Liver (tissue), 9 donors: ENCODE measurements around the gene ADAM8. TPM values are rescaled to one million over a fixed set of nuclear protein-coding genes. Genes with fewer than 3 reads are reported as not detected.

Experiments
- DNase-seq: peaks from one replicate; pipeline ENCODE4 v3.0.0-alpha.2; 2017; ENCODE audit warnings: low spot score
- H3K27ac ChIP-seq, 2 donors: one replicate each; pipeline ENCODE4 v1.7.0; 2013; ENCODE audit warnings: inconsistent platforms in 2 of 2, low read length in 2 of 2, control low read depth in 1 of 2, low read depth in 1 of 2, mild to moderate bottlenecking in 1 of 2
- H3K27me3 ChIP-seq, 4 donors: one replicate each; pipeline versions ENCODE4 v1.6.1 to v1.7.0; 2013; ENCODE audit warnings: low read length in 3 of 4, inconsistent platforms in 1 of 4, mild to moderate bottlenecking in 1 of 4, moderate library complexity in 1 of 4; ENCODE audit not compliant: control insufficient read depth in 4 of 4, insufficient read depth in 4 of 4
- H3K36me3 ChIP-seq, 4 donors: one replicate each; pipeline versions ENCODE4 v1.6.1 to v1.7.0; 2013; ENCODE audit warnings: low read length in 3 of 4, mild to moderate bottlenecking in 3 of 4, low read depth in 1 of 4, moderate library complexity in 1 of 4; ENCODE audit not compliant: control insufficient read depth in 4 of 4, insufficient read depth in 3 of 4
- H3K4me1 ChIP-seq, 4 donors: one replicate each; pipeline versions ENCODE4 v1.6.1 to v1.7.0; 2013; ENCODE audit warnings: low read length in 3 of 4, mild to moderate bottlenecking in 3 of 4, moderate library complexity in 1 of 4; ENCODE audit not compliant: control insufficient read depth in 4 of 4, insufficient read depth in 4 of 4
- H3K4me3 ChIP-seq, 3 donors: one replicate each; pipeline versions ENCODE4 v1.6.1 to v1.7.0; 2013; ENCODE audit warnings: low read length in 3 of 3, control low read depth in 1 of 3, low read depth in 1 of 3, mild to moderate bottlenecking in 1 of 3
- H3K9ac ChIP-seq, 2 donors: one replicate each; pipeline ENCODE4 v1.7.0; 2013; ENCODE audit warnings: low read length in 2 of 2, mild to moderate bottlenecking in 2 of 2, moderate library complexity in 2 of 2, control low read depth in 1 of 2, low read depth in 1 of 2
- H3K9me3 ChIP-seq, 4 donors: one replicate each; pipeline versions ENCODE4 v1.6.1 to v1.7.0; 2013; ENCODE audit warnings: low read length in 3 of 4; ENCODE audit not compliant: control insufficient read depth in 4 of 4
- EGR1 ChIP-seq, 2 donors: IDR thresholded peaks; 2 replicates each; pipeline ENCODE4 v1.6.1; 2016 to 2018; ENCODE audit warnings: antibody characterized with exemption in 2 of 2, low read depth in 2 of 2
- FOXA1 ChIP-seq: IDR thresholded peaks from 2 replicates; pipeline ENCODE4 v1.6.1; 2016; ENCODE audit warnings: antibody characterized with exemption
- FOXA2 ChIP-seq: IDR thresholded peaks from 2 replicates; pipeline ENCODE4 v1.6.1; 2016; ENCODE audit warnings: antibody characterized with exemption
- HNF4A ChIP-seq, 2 donors: conservative IDR thresholded peaks; 2 replicates each; pipeline ENCODE4 v1.6.1; 2016; ENCODE audit warnings: antibody characterized with exemption in 2 of 2, mild to moderate bottlenecking in 2 of 2
- HNF4G ChIP-seq: IDR thresholded peaks from 2 replicates; pipeline ENCODE4 v1.6.1; 2016; ENCODE audit warnings: antibody characterized with exemption
- JUND ChIP-seq, 2 donors: IDR thresholded peaks; 2 replicates each; pipeline ENCODE4 v1.6.1; 2016; ENCODE audit warnings: antibody characterized with exemption in 2 of 2
- NR2F2 ChIP-seq: IDR thresholded peaks from 2 replicates; pipeline ENCODE4 v1.6.1; 2016; ENCODE audit warnings: antibody characterized with exemption
- RAD21 ChIP-seq, 2 donors: IDR thresholded peaks; 2 replicates each; pipeline ENCODE4 v1.6.1; 2016; ENCODE audit warnings: antibody characterized with exemption in 2 of 2, mild to moderate bottlenecking in 2 of 2
- RXRA ChIP-seq, 2 donors: IDR thresholded peaks; 2 replicates each; pipeline ENCODE4 v1.6.1; 2017 to 2018; ENCODE audit warnings: antibody characterized with exemption in 2 of 2, mild to moderate bottlenecking in 1 of 2
- SP1 ChIP-seq: IDR thresholded peaks from 2 replicates; pipeline ENCODE4 v1.6.1; 2018; ENCODE audit warnings: antibody characterized with exemption, mild to moderate bottlenecking
- YY1 ChIP-seq: IDR thresholded peaks from 2 replicates; pipeline ENCODE4 v1.6.1; 2016; ENCODE audit warnings: antibody characterized with exemption, mild to moderate bottlenecking
- WGBS: extraction: QIAGEN DNeasy Blood & Tissue Kit; methylation state at CpG from one replicate; pipeline ENCODE4 v1.1.7; 2013; 5-methylcytosine and 5-hydroxymethylcytosine counted together
- polyA plus RNA-seq, 2 donors: library from polyadenylated mRNA; stranded (reverse) in 1 of 2; unstranded in 1 of 2; fragments of 200-250 nt in 1 of 2; fragments of >200 nt in 1 of 2; fragmentation: Nextera tagmentation in 1 of 2; extraction: Ambion mirVana in 1 of 2; gene quantifications; one replicate each; pipeline versions ENCODE4 v1.2.1 to v1.2.3, GENCODE V29; 2013 to 2015
- total RNA-seq, 2 donors: library from RNA; depleted of rRNA; stranded (reverse); fragments of >200 nt; gene quantifications; one replicate each; pipeline ENCODE4 v1.2.3, GENCODE V29; 2014
- TF ChIP-seq, protein P1 (sequence below): IDR thresholded peaks from 2 replicates; pipeline ENCODE4 v1.6.1; 2016; ENCODE audit warnings: antibody characterized with exemption
- TF ChIP-seq, protein P2 (sequence below): IDR thresholded peaks from 2 replicates; pipeline ENCODE4 v1.6.1; 2016; ENCODE audit warnings: antibody characterized with exemption
- TF ChIP-seq, protein P3 (sequence below): IDR thresholded peaks from 2 replicates; pipeline ENCODE4 v1.6.1; 2016; ENCODE audit warnings: antibody characterized with exemption
- TF ChIP-seq, protein P4 (sequence below): IDR thresholded peaks from 2 replicates; pipeline ENCODE4 v1.6.1; 2016; ENCODE audit warnings: antibody characterized with exemption, mild to moderate bottlenecking
- donor health status: healthy.
- donor health status: healthy.
- donor health status: healthy.
- donor health status: healthy.
- donor health status: healthy.

The ADAM8 gene
- total and polyA plus RNA-seq, 4 donors, result 1.3 to 6.9 (median 3.7) TPM

DNA sequence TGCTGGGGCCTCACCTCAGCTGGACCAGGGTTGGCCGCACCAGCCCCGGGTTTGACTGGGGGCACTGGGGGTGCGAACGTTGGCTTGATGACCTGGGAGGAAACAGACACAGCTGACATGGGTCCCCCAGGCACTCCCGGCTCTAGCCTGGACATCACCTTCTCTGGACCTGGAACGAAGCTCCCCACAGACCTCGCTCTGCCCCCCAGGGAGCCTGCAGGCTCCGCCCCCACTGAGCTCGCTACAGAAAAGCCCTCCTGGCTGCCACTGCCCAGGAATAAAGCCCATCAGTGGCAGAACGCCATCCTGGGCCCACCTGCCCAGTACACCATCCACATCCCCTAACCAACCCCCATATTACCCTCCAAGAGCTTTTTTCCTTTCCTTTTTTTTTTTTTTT is 13.0 kb downstream of the ADAM8 start:
- Histone ChIP-seq H3K4me3 (no peak overlapping the region), H3K9ac (no peak overlapping the region), H3K36me3 (peaks cover 2 to 5% (median 5%) of the 10 kb centered on the region in 4 donors), H3K9me3 (no peaks in the 10 kb centered on the region), H3K4me1 (peaks cover 3 to 14% (median 8%) of the 10 kb centered on the region in 4 donors), H3K27me3 (no peaks in the 10 kb centered on the region), H3K27ac (no peak overlapping the region)
- WGBS, result 91% methylated on average over 10 of the region's 10 CpGs
- no peak for TF ChIP-seq HNF4G
- DNase-seq, result no peak

DNA sequence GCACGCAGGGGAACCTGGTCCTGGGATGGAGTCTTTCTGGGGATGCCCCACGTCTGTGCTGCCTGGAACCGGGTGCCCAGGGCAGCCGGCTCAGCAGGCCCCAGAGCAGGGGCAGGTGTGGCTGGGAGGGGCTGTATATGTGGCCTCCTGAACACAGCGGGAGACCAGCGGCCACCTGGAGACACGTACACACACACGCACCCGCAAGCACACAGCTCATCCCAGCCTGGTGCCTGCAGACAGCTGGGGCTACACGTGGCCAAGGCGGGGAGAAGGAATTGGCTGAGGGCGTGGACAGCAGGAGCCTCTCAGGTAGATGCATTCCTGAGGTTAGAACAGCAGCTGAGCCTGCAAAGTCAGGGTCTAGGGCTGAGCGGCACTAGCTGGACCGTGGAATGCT is 14.0 kb downstream of the ADAM8 start:
- H3K9me3 ChIP-seq, result no peaks in the 10 kb centered on the region
- WGBS, result 88% methylated on average over 14 of the region's 14 CpGs
- no peaks in the 10 kb centered on the region for H3K27me3 ChIP-seq
- peaks cover 5 to 19% (median 10%) of the 10 kb centered on the region in 4 donors for H3K4me1 ChIP-seq
- DNase-seq, result no peak
- no peak overlapping the region for H3K27ac ChIP-seq
- H3K36me3 ChIP-seq, result peaks cover 0 to 5% (median 3%) of the 10 kb centered on the region in 4 donors
- no peak overlapping the region for H3K4me3 ChIP-seq
- TF ChIP-seq EGR1 (IDR thresholded peaks at IDR 0.05; ENCODE audit: low read depth in 2 of 2) (no peak), NR2F2 (no peak), RAD21 (IDR thresholded peaks at IDR 0.05) (no peak), SP1 (no peak), FOXA1 (no peak), FOXA2 (no peak), RXRA (IDR thresholded peaks at IDR 0.05) (no peak), HNF4A (conservative IDR thresholded peaks at IDR 0.05) (no peak), YY1 (no peak), JUND (IDR thresholded peaks at IDR 0.05) (no peak)
- TF ChIP-seq, protein P1, sequence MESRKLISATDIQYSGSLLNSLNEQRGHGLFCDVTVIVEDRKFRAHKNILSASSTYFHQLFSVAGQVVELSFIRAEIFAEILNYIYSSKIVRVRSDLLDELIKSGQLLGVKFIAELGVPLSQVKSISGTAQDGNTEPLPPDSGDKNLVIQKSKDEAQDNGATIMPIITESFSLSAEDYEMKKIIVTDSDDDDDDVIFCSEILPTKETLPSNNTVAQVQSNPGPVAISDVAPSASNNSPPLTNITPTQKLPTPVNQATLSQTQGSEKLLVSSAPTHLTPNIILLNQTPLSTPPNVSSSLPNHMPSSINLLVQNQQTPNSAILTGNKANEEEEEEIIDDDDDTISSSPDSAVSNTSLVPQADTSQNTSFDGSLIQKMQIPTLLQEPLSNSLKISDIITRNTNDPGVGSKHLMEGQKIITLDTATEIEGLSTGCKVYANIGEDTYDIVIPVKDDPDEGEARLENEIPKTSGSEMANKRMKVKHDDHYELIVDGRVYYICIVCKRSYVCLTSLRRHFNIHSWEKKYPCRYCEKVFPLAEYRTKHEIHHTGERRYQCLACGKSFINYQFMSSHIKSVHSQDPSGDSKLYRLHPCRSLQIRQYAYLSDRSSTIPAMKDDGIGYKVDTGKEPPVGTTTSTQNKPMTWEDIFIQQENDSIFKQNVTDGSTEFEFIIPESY, result no peak
- TF ChIP-seq, protein P2, sequence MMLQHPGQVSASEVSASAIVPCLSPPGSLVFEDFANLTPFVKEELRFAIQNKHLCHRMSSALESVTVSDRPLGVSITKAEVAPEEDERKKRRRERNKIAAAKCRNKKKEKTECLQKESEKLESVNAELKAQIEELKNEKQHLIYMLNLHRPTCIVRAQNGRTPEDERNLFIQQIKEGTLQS, result no peak
- TF ChIP-seq, protein P3, sequence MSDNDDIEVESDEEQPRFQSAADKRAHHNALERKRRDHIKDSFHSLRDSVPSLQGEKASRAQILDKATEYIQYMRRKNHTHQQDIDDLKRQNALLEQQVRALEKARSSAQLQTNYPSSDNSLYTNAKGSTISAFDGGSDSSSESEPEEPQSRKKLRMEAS, result no peak
- TF ChIP-seq, protein P4, sequence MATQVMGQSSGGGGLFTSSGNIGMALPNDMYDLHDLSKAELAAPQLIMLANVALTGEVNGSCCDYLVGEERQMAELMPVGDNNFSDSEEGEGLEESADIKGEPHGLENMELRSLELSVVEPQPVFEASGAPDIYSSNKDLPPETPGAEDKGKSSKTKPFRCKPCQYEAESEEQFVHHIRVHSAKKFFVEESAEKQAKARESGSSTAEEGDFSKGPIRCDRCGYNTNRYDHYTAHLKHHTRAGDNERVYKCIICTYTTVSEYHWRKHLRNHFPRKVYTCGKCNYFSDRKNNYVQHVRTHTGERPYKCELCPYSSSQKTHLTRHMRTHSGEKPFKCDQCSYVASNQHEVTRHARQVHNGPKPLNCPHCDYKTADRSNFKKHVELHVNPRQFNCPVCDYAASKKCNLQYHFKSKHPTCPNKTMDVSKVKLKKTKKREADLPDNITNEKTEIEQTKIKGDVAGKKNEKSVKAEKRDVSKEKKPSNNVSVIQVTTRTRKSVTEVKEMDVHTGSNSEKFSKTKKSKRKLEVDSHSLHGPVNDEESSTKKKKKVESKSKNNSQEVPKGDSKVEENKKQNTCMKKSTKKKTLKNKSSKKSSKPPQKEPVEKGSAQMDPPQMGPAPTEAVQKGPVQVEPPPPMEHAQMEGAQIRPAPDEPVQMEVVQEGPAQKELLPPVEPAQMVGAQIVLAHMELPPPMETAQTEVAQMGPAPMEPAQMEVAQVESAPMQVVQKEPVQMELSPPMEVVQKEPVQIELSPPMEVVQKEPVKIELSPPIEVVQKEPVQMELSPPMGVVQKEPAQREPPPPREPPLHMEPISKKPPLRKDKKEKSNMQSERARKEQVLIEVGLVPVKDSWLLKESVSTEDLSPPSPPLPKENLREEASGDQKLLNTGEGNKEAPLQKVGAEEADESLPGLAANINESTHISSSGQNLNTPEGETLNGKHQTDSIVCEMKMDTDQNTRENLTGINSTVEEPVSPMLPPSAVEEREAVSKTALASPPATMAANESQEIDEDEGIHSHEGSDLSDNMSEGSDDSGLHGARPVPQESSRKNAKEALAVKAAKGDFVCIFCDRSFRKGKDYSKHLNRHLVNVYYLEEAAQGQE, result no peak
- H3K9ac ChIP-seq, result no peak overlapping the region
